Occipital lobe (tissue), 2 donors: Measurements from ENCODE around the gene MLLT10. TPM values are rescaled to one million over a fixed set of nuclear protein-coding genes. Genes with fewer than 3 reads are reported as not detected.

ENCODE experiments used
- DNase-seq: peaks from one replicate; lab custom pipeline; 2025; lab: John Stamatoyannopoulos, UW
- total RNA-seq: library from RNA; depleted of rRNA; stranded (reverse); fragments of >200 nt; gene quantifications from one replicate; pipeline ENCODE4 v1.2.3, GENCODE V29; 2014

Gene MLLT10
- total RNA-seq, 1 donor from 2014 or later, result 54.7 TPM

DNA sequence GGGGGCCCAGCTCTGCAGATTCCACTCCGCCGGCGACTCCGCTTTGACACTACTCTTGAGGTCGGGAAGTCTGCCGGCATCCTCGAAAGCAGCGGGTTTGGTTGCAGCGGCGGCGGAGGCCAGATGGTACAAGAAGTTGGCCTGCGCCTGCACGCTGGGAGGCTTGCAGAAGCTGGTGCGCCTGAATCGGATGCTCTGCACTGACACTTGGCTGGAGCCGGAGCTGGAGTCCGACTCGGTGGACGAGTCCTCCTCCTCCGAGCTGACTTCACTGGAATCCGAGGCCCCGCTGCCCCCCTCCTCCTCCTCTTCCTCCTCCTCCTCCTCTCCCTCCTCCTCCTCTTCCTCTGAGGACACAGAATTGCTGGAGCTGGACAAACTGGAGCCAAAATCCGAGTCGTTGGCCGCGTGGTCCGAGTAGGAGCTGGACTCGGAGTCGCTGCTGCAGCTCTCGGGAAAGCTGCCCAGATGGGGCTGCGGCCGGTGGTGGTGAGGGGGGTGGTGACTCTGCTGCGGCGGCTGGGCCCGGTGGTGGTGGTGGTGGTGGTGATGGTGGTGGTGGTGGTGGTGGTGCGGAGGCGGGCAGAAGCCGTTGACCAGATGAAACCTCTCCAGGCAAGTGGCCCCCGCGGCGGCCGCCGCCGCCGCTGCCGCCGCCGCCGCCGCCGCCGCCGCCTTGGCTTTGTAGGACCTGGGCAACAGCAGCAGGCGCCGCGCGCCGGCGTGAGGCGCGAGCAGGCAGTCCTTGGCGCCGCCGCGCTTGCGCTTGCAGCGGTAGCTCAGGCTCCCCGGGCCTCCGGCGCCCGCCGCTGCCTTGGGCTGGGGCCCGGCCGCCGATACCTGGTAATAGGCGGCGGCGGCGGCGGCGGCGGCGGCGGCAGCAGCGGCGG lies 17.5 kb upstream of the MLLT10 start:
- peak; percentile 74 for DNase-seq

DNA sequence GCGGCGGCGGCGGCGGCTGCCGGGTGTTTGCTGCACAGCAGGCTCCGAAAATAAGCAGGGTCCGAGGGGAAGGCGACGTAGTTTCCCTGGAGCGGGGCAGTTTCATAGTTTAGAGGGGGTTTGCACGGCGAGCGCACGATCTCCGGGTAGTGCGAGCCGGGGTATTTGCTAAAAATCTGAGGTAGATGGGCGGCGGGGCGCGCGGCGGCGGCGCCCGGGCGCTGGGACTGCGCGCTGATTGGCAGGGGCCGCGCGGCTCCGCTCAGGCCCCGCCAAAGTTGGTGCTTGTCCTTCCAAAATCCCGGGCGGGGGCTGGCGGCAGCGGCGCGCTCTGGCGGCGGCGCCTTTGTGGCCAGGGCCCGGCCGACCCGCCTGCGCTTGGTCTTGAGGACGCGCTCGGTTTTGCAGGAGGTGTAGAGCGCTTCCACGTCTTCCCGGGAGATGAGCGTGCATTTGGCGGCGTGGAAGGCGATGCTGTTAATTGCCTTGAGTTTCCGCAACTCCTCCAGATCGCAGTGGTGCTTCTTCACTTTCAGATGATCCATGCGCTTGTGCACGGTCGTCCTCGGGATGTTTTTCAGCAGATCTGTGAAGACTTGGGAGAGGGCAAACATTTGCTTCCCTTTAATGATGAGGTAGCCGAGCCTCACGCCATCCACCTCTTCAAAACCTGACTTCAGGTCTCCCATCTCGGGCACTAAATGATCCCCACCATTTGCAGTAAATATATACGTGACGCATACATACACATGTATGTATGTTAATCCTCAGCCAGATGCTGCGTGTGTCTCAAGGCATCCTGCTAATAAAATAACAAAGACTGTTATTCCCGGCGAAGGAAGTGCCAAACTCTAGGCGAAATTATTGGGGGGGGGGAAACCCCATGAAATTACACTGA lies 16.6 kb upstream of the MLLT10 start:
- DNase-seq, result peak; percentile 65

DNA sequence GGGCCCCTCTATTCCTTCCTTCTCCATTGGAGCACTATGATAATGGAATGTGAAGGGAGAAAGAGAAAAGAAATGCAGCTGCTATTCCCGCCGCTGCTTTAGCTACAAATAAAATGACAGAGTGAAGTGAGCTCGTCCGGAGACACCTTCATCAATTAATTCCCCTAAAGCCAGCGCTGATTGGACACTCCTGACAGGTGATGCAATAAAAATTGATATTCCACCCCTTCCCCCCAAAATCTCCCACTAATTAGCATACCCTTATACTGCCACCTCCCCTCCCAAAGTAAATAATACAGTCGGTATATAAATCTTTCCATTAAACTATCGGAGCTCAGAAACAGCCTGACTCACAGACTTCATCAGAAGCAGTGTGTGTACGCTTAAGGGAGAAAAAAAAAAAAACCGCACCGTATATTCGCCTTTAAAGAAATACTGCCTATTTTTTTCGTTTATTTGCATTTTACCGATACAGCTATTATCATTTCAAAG lies 15.8 kb upstream of the MLLT10 start:
- no peak for DNase-seq

DNA sequence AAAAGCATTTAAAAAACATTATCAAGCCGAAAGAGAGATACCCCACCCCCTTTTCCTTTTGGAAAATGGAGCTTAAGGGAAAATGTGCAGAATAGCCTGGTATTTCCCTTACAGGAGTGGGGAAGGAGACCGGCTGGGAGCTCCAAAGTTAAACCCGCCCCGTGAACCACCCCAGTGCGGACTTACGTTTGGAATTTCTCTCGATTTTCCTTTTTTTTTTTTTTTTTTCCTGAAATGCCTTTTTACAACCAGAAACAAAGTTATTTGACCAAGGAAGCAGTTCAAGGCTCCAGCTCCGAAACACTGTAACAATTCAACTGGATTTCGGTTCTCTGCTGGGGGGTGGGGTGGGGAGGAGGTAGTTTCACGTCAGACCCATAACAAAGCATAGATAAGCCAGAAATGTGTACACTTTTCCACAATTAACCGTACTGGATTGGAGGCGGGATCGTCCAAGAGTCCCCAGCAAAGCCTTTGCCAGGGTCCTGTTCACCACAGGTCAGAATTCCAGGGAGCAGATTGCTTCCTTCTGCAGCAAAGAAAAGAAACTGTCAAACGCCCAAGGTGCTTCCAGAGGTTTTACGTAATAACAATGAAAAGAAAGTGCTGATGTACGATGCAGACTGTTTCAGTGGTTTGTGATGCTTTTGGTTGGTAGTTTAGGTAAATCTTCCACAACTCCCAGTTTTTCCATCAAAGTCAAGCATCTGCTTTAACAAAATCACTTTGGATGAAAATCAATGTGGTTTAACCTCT lies 15.2 kb upstream of the MLLT10 start:
- no peak for DNase-seq

DNA sequence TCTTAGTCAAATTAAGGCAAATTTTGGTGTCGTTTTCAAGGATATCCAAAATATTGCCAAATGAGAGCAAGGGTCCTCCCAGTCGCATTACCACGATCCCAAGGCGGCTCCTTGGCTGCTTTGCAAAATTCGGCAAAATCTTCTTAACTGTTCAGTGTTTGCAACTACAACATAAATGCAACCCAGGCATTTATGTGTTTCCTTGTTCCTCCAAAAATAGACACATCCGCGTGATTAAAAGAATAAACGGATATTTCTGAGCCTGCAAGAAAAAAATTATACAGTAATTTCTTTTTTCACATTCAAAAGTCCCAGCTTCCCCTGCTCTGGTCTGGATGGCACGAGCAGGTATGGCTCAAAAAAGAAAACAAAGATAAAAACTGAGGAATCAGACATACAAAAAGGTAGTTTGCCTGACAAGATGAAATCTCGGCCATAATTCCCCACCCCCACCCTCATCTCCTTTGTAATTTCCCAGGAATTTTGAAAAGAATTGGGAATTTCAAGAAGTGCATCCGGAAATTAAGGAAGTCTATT lies 14.6 kb upstream of the MLLT10 start:
- DNase-seq, result no peak

DNA sequence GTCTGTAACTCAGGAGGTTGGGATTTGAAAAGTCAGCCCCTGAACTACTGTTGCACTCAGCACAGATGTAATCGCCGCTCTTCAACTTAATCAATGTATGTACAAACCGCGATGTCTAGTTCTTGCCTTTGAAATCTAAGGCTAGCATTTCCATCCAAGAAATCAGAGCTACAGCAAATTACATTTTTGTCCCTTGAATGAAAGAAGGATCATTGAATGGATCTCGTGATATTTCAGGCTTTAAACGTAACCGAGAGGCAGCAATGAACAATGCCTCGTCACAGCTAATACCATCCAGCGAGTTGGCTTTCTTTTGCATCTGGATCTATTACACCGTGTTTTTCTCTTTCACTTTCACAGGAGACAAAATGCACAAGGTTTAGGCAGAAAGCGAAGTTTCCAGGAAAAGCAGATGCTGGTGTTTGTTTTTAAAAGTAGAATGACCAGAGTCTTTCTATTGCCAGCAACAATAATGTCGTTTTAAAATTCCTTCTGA lies 14.0 kb upstream of the MLLT10 start:
- no peak for DNase-seq

DNA sequence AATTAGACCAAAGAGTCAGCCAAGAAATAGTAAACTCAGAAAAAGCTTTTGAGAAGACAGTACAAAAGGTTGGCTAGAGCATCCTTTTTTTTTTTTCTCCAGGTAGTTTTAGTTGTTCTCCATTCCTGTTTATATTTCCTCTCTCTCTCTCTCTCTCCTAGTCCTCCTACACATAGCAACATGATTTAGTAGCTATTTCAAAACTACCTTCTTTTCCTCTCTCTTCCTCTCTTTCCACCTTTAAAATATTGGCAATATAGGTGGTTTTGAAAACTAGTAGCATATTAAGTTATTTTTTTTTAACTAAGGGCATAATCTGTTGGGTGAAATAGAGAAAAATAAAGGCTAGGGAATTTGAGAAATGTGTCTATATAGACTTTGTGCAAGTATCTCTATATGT lies 13.5 kb upstream of the MLLT10 start:
- no peak for DNase-seq

DNA sequence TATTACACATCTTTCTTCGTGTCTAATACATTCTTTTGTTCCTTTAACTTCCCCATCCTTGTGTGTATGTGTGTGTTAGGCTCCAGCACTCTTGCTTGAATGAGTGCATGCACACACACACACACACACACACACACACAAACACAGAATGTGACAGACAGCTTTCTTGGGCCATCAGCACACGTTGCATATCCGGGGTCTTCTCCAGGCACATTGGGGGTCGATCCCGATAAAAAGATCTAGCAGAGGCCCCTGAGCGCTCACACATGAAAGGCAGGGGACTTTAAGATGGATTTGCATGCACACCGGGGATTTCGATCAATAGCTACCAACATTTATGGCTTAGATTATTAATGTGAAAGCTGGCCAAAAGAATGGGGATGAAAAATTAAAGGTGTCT lies 13.1 kb upstream of the MLLT10 start:
- no peak for DNase-seq

DNA sequence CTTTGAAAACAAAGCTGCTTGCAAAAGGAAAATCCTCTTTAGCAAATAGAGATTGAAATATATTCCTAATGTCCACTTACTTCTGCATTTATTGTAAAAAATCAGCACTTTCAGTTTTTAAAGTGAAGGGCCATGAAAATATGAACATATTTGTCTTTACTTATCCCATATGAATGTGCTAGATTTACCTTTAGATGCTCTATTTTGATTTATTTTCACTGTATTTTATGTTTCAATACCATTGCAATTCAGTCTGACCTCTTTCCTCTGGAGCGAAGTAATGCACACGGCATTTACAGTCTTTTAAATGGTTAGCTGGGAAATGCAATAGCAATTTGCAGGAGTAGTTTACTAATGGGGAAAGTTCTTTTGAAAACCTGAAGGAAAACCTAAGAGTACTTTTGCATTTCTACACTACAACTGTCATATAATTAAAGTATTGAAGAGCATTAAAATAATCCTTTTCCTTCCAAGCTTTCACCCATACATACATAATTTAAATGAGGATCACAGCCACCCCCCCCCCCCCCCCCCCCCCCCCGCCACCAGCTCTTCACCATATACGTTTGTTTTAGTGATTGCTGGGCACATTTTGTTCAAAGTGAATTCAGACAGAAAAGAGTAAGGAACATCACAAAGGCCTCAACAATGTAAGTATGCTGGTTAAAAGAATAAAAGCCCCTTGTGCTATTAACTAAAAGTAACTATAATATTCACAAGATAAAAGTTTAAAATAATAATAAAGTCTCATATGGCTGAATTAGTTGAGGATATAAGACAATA lies 12.1 kb upstream of the MLLT10 start:
- no peak for DNase-seq

DNA sequence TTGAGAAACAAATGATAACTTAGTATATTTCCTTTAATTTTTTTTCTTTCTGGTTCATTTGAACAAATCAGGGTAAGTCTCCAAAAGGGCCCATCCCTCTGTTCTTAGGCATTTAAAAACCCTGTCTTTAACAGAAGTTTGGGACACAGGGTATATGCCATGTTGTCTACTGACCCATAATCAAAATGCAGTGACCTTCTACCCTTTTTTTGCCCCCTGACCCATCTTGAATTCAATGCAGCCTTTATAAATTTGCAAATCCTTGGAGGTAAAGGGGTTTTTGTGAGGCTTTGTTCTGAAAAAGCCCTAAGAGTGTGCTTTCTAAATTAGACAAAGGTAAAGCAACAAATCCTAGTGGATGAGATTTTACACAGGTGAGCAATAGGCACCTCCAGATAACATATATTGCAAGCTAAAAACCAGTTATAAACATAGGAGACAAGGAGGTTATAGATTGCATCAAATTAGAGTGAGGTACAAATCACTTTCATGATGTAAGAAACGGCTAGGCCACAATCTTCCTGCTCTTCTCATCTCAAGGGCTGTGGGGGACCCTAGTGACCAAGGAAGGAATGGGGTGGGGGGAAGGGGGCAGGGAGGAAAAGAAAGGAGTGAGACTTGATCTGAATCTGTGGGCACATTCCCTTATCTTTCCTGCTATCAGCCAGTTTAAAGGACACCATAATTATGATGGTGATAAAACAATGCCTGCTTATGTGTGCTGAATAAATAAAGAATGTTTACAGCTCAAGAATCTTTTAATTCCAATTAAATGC lies 11.2 kb upstream of the MLLT10 start:
- DNase-seq, result no peak

DNA sequence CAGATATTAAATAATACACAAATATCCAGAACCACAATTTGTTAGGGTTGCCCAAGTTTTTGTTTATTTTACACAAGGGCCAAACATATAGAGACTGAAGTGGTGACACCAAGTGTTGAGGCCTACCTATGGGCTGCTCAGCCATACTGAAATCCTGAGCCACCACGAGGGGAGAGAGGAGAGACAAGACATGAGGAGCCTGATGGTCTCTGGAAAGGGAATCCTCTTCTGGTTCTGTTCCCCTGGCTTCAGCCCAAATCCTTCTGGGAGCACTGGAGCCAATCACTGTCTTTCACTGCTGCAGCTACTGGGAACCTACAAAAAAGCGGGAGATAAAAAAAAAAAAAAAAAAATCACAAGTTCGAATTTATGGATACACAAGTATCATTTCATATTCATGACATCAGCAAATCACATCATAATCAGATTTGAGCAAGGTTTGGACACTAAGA lies 10.4 kb upstream of the MLLT10 start:
- DNase-seq, result no peak

DNA sequence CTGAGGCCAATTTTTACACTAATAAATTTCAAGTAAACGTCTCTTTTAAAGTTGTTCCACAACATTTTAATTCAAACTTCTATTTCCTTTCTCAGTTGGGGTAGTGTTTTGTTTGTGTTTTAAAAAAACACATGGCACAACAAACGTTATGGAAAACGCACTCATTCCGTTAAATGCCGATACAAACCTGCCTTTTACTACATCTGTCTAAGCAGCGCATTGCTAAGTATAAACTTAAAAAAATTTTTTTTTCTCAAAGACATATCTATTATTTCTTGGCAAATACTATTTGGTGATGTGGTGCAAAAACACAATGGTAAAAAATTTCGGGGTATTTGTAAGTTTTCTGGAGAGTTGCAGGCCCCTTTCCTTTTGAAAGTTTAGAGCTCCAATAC lies 9.9 kb upstream of the MLLT10 start:
- DNase-seq, result no peak

DNA sequence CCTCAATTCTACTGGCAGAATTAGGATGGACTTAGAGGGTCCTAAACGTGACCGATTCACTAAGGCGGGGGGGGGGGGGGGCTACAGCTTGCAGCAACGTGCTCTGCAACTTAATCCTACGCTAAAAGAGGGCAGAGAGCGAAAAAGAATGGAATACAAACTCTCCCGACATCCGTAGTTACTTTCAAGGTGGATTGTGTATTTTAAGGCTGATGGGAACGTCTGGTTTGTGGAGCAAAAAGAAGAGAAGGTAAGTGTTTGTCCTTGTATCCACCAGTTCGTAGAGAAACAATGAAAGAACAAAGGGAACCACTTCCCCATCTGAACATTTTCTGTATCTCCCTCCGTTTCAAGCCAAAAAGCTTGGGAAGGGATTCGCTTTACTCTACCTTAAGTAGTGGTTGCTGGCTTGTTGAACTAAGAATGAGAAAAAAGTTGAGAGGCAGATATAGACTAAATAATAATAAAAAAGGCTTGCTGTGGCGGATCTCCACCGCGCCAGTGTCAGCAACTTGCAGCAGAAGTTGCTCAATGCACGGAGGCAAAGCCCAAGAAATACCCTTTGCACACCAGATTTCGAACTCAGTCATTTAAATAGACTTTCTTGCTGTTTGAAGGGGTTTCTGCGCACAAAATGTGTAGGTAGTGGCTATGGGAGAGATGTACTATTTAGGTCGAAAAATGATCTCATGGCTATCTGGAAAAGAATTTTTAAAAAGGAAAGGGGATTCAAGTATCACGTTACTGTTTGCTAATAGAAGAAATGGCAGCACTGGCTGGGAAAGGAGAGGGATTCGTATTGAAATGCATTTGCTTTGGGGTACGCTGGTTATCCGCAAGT lies 9.3 kb upstream of the MLLT10 start:
- no peak for DNase-seq

DNA sequence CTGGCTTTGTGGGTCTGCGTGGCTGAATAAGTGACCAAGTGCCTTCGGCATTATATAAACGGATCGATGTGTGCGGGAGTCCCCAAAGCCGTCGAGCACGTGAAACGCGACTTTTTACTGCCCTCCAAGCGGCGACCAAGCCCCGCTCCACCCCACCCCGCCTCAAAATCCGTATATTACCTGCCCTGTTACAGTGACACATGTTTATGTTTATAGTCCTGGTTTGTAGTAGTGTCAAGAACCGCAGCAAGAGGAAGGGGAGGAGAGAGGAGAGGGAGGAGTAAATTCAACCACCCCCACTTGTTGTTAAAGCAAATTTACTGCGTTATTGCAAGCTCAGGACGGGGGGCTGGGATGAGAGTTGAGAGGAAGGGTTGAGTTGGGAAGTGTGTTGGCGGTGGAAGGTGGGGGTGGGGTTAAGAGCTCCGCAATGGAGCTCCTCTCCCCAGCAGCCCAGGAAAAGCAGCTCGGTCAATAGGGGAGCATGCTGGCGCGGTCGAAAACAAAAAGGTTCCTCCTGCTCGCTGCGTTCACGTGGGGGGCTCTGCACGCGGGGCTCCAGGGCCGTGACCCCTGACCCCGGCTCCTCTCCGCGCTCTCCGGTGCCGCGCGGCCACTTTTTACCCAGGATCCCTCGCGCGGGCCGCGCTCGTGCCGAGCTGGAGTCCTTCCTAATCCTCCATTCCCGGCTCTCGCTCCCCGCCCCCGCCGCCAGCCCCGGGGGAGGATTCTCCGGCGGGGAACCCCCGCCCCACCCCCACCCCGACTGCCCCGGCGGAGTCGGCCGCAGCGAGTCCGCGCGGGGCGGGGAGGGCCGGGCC lies 8.5 kb upstream of the MLLT10 start, which contains the start of gene SKIDA1:
TSS of gene SKIDA1 (minus strand) at position 316 of the 821 bp plus-strand sequence. CDS start 7,860 bp downstream, outside the sequence.
- DNase-seq, result peak; percentile 70

DNA sequence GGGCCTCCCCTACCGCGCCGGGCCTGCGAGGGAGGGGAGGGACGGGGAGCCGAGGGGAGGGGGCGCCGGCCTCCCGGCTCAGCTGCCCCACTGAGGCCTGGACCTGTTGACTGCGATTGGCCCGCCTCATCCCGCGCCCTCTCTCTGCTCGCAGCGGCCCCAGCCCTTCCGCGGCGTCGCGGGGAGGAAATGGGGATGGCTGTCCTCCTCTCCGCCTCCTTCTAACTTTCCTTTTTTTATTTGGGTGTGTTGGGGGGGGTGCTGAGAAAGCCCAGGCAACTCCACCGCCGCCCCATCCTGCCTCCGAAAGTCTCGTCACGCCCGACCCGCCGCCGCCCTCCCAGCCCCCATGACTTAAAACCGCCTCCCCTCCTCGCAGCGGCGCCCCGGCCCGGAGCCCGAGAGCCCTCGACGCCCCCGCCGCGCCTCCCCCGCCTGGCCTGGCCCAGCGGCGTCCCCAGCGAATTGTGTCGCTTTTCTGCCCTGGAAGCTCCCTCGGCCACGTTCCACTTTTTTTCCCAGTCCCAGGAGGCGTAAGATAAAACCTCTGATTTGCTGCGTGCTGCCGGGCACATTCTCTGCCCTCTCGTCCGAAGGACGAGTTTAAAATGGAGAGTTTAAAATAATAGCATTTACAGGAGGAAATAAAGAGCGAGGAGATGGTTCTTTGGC lies 7.7 kb upstream of the MLLT10 start:
- peak; percentile 79 for DNase-seq

DNA sequence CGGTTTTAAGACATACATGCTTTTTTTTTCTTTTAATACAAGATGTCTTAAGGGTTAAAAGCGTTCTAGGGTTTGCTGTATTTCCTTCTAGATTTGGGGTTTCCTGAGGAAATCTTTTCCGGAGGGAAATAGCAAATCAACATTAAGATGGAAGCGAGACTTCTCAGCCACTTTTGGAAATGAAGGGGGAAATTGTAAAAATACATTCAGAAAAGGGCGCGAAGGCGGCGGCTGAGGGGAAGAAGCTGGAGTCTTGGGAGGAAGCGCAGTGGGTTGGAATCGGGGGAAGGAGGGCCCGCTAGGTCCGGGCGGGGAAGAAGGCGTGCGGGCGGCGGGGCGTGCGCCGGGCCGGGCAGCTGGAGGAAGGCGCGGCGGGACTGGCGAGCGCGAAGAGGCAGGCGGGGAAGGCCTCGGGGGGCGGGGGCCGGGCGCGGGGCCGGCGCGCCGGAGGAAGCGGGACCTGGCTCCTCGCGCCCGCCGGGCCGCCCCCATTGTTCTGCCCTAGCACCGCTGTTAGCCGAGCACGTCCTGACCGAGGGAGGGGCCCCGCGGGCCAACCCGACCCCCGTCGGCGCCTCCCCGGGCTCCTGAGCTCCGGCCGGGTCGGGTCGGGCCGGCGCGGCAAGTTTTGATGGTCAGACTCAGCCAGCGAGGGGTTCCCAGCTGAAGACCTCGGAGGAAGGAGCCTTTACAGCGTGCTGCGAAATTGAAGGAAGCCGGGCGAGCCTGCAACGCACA lies 7.0 kb upstream of the MLLT10 start:
- DNase-seq, result peak; percentile 47
